Prostate gland (tissue), 2 donors: ENCODE measurements around the gene CHST8.

ENCODE experiments used
- POLR2A ChIP-seq: fragments of 450-650 bp; IDR thresholded peaks from one replicate; pipeline ENCODE4 v1.6.1; 2016; ENCODE audit warnings: antibody characterized with exemption, mild to moderate bottlenecking
- TF ChIP-seq, protein P1 (sequence below), 4 experiments: fragments of 200-600 bp in 2 of 4; fragments of 450-650 bp in 2 of 4; sonication (generic) in 2 of 4; IDR thresholded peaks; 1 replicate in 3 of 4; 2 replicates in 1 of 4; pipeline ENCODE4 v1.5.1; 2016 to 2019; ENCODE audit warnings: antibody characterized with exemption in 4 of 4, mild to moderate bottlenecking in 2 of 4, moderate library complexity in 2 of 4

DNA sequence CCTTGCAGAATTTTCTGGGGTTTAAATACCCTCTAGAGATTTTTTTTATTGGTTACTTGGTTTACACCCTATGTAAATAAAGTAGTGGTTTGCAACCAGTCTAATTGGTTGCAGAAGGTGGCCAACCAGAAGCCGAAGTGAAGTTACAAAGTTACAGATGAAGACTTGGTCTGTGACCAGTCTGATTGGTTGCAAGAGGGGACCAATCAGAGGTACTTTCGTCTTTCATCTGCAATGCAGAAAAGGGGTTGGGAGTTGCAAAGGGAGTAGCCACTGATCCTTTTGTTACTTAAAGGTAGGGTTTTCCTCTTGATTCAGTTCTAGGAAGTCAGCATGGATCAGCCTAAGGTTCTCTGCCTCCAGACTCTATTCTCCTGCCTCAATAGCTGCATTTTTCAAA is 48.8 kb upstream of the CHST8 start:
- no peak for TF ChIP-seq POLR2A
- TF ChIP-seq, protein P1, sequence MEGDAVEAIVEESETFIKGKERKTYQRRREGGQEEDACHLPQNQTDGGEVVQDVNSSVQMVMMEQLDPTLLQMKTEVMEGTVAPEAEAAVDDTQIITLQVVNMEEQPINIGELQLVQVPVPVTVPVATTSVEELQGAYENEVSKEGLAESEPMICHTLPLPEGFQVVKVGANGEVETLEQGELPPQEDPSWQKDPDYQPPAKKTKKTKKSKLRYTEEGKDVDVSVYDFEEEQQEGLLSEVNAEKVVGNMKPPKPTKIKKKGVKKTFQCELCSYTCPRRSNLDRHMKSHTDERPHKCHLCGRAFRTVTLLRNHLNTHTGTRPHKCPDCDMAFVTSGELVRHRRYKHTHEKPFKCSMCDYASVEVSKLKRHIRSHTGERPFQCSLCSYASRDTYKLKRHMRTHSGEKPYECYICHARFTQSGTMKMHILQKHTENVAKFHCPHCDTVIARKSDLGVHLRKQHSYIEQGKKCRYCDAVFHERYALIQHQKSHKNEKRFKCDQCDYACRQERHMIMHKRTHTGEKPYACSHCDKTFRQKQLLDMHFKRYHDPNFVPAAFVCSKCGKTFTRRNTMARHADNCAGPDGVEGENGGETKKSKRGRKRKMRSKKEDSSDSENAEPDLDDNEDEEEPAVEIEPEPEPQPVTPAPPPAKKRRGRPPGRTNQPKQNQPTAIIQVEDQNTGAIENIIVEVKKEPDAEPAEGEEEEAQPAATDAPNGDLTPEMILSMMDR (IDR thresholded peaks at IDR 0.05) = no peak
